SKM-1 treated with dmso at 0.1 percent for 144 hours (cell line): ENCODE data around the gene ZMAT5.

Source experiments
- DNase-seq: peaks from one replicate; lab custom pipeline; 2025; ENCODE audit not compliant: unreplicated experiment; lab: John Stamatoyannopoulos, UW

Gene ZMAT5

GRCh38 chr22:29766632-29767170 is at the start of gene ZMAT5:
Gene ZMAT5, minus strand, starts transcription at chr22:29767007. Its CDS starts 18,463 bp downstream, at chr22:29748544.
- DNase-seq, result peak; percentile 97

GRCh38 chr22:29816539-29816938 is 49.7 kb upstream of the ZMAT5 start:
- no peak for DNase-seq

GRCh38 chr22:29816128-29816527 is 49.3 kb upstream of the ZMAT5 start:
- DNase-seq, result no peak

GRCh38 chr22:29815580-29815979 is 48.8 kb upstream of the ZMAT5 start:
- DNase-seq, result no peak

GRCh38 chr22:29814003-29814402 is 47.2 kb upstream of the ZMAT5 start:
- DNase-seq, result no peak

GRCh38 chr22:29813563-29813962 is 46.8 kb upstream of the ZMAT5 start:
- no peak for DNase-seq

GRCh38 chr22:29813126-29813525 is 46.3 kb upstream of the ZMAT5 start:
- DNase-seq, result no peak

- no peak for DNase-seq
Measured at GRCh38 chr22:29811377-29811776, 44.6 kb upstream of the ZMAT5 start.

GRCh38 chr22:29810216-29810615 is 43.4 kb upstream of the ZMAT5 start:
- DNase-seq, result no peak

GRCh38 chr22:29806196-29806595 is 39.4 kb upstream of the ZMAT5 start:
- DNase-seq, result no peak

GRCh38 chr22:29804985-29805384 is 38.2 kb upstream of the ZMAT5 start:
- DNase-seq, result no peak

GRCh38 chr22:29803190-29803589 is 36.4 kb upstream of the ZMAT5 start:
- DNase-seq, result no peak

GRCh38 chr22:29801796-29802195 is 35.0 kb upstream of the ZMAT5 start:
- no peak for DNase-seq

GRCh38 chr22:29801153-29801552 is 34.3 kb upstream of the ZMAT5 start:
- DNase-seq, result no peak

GRCh38 chr22:29799217-29799680 is 32.4 kb upstream of the ZMAT5 start:
- DNase-seq, result peak; percentile 94

- no peak for DNase-seq
Measured at GRCh38 chr22:29798801-29799200, 32.0 kb upstream of the ZMAT5 start.

GRCh38 chr22:29798318-29798717 is 31.5 kb upstream of the ZMAT5 start:
- DNase-seq, result peak; percentile 13

GRCh38 chr22:29797351-29797750 is 30.5 kb upstream of the ZMAT5 start:
- DNase-seq, result peak; percentile 62

- no peak for DNase-seq
Measured at GRCh38 chr22:29795663-29796062, 28.9 kb upstream of the ZMAT5 start.

- no peak for DNase-seq
Measured at GRCh38 chr22:29793396-29793795, 26.6 kb upstream of the ZMAT5 start.

GRCh38 chr22:29790061-29790460 is 23.3 kb upstream of the ZMAT5 start:
- no peak for DNase-seq

- no peak for DNase-seq
Measured at GRCh38 chr22:29788339-29789279, 21.8 kb upstream of the ZMAT5 start.
